NCI-H146 (cell line): ENCODE measurements around the gene HRH2.

Experiments used
- DNase-seq: peaks from one replicate; lab custom pipeline; 2025; lab: John Stamatoyannopoulos, UW

HRH2 gene

GRCh38 chr5:175675873-175676272 lies 18.0 kb downstream of the HRH2 start:
- no peak for DNase-seq

GRCh38 chr5:175677571-175677970 lies 19.7 kb downstream of the HRH2 start:
- no peak for DNase-seq

- DNase-seq: no peak
Observed at GRCh38 chr5:175678074-175678473, 20.2 kb downstream of the HRH2 start.

GRCh38 chr5:175679411-175679810 lies 21.5 kb downstream of the HRH2 start:
- no peak for DNase-seq

- no peak for DNase-seq
Observed at GRCh38 chr5:175680020-175680419, 22.1 kb downstream of the HRH2 start.

- DNase-seq: no peak
Observed at GRCh38 chr5:175680463-175680862, 22.6 kb downstream of the HRH2 start.

GRCh38 chr5:175681045-175681967 lies 23.4 kb downstream of the HRH2 start:
- DNase-seq: no peak

- DNase-seq: no peak
Observed at GRCh38 chr5:175681968-175682340, 24.1 kb downstream of the HRH2 start.

- no peak for DNase-seq
Observed at GRCh38 chr5:175682664-175683063, 24.8 kb downstream of the HRH2 start.

GRCh38 chr5:175683231-175683630 lies 25.4 kb downstream of the HRH2 start:
- no peak for DNase-seq

- DNase-seq: no peak
Observed at GRCh38 chr5:175683921-175684320, 26.1 kb downstream of the HRH2 start.

GRCh38 chr5:175684931-175685330 lies 27.1 kb downstream of the HRH2 start:
- no peak for DNase-seq

GRCh38 chr5:175685701-175686350 lies 28.0 kb downstream of the HRH2 start:
- no peak for DNase-seq

- DNase-seq: no peak
Observed at GRCh38 chr5:175686396-175686795, 28.5 kb downstream of the HRH2 start.

- no peak for DNase-seq
Observed at GRCh38 chr5:175686826-175687225, 29.0 kb downstream of the HRH2 start.

GRCh38 chr5:175687231-175687701 lies 29.4 kb downstream of the HRH2 start:
- DNase-seq: no peak

GRCh38 chr5:175688352-175689146 lies 30.7 kb downstream of the HRH2 start:
- no peak for DNase-seq

GRCh38 chr5:175689147-175689991 lies 31.5 kb downstream of the HRH2 start:
- DNase-seq: no peak

GRCh38 chr5:175690025-175690424 lies 32.2 kb downstream of the HRH2 start:
- DNase-seq: no peak

GRCh38 chr5:175690586-175690985 lies 32.7 kb downstream of the HRH2 start:
- DNase-seq: no peak

GRCh38 chr5:175691761-175692160 lies 33.9 kb downstream of the HRH2 start:
- no peak for DNase-seq
